Activated CD8-positive, alpha-beta T cell treated with anti-CD3 and anti-CD28 coated beads, Interleukin-2, amount 10 ng/mL, durations not matched to agents 7 days and 5 days (primary cell): ENCODE measurements around the gene SERGEF. TPM values are rescaled to one million over a fixed set of nuclear protein-coding genes. Genes with fewer than 3 reads are reported as not detected.

Source experiments
- ATAC-seq: fragments of 150-1000 bp; cut with Tn5 transposase; one replicate; pipeline ENCODE4 v1.10.0; 2021; ENCODE audit warnings: moderate library complexity
- CTCF ChIA-PET: fragments of 350-600 bp; sonication (Branson Sonifier 250); formaldehyde crosslinking; loops from one replicate; lab custom pipeline; 2021; ENCODE audit warnings: antibody characterized with exemption; lab: Charles Lee
- POLR2A ChIA-PET: fragments of 350-600 bp; sonication (Branson Sonifier 250); formaldehyde crosslinking; loops from one replicate; lab custom pipeline; 2021; ENCODE audit warnings: antibody characterized with exemption; lab: Charles Lee
- DNase-seq: peaks from one replicate; pipeline ENCODE4 v3.0.0-alpha.2; 2020
- H3K27ac Mint-ChIP-seq: one replicate; pipeline ENCODE4 v1.8.0; 2021; ENCODE audit warnings: mild to moderate bottlenecking, mixed read lengths
- H3K27me3 Mint-ChIP-seq: one replicate; pipeline ENCODE4 v1.8.0; 2021; ENCODE audit warnings: low read depth, mixed read lengths
- H3K36me3 Mint-ChIP-seq: one replicate; pipeline ENCODE4 v1.8.0; 2021; ENCODE audit warnings: low read depth, mixed read lengths
- H3K4me1 Mint-ChIP-seq: one replicate; pipeline ENCODE4 v1.8.0; 2021; ENCODE audit warnings: low read depth, mixed read lengths
- H3K4me3 Mint-ChIP-seq: one replicate; pipeline ENCODE4 v1.8.0; 2021; ENCODE audit warnings: mild to moderate bottlenecking, mixed read lengths
- H3K9me3 Mint-ChIP-seq: one replicate; pipeline ENCODE4 v1.8.0; 2022; ENCODE audit warnings: mixed read lengths; ENCODE audit not compliant: insufficient read depth
- total RNA-seq, 2 experiments: library from RNA; stranded (reverse); gene quantifications; one replicate each; pipeline ENCODE4 v1.2.3, GENCODE V29; 2021

SERGEF gene
- total RNA-seq, 2 experiments from 2014 or later = 31.9 to 35.4 TPM

DNA sequence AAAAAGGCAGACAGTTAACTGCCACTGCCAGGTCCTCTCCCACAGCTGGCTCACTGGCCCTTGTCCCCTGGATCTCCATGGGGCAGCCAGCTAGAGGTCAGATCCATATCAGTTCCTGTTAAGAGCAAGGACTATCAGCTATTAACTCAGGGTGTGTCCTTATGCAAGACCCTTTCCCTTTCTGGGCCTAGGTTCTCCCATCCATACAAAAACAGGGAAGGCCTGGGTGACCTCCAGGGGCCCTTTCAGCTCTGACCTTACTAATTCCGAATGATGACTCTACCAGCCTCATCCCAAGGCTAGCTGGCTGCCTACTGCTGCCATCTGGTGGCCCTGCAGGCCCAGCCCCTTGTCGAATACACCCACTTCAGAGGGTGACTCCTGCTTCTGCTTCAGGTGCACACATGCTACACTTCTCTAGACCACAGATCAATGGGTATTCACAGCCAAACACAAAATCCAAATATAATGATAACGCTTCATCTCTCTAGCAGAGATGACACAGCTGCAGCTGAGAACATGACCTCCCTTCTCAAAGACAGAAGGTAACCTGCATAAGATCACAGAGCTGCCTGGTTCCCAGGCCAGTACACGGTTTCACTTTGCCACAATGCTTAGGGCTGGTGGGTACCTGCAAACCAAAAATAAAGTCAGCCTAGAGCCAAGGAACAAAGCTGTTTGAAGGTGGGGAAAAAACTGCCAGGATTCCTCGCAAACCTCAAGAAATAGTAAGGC is 34.1 kb downstream of the SERGEF start:
- H3K4me1 Mint-ChIP-seq = no peaks in the 10 kb centered on the region
- CTCF ChIA-PET = interaction anchor here (0.7 to 9.6 kb wide), 20 partner anchors 9 to 595 kb away, joined by 3 to 141 read pairs (median 6); partner anchors contain the start of gene KCNC1
- ATAC-seq (peak; percentile 42), DNase-seq (peak; percentile 34)
- no peak overlapping the region for H3K4me3 Mint-ChIP-seq
- no peak overlapping the region for H3K27ac Mint-ChIP-seq
- peaks cover 3% of the 10 kb centered on the region for H3K9me3 Mint-ChIP-seq
- POLR2A ChIA-PET = interaction anchor here (1.0 kb wide), 1 partner anchor 248 kb away, joined by 4 read pairs; no protein-coding TSS in a partner anchor
- H3K27me3 Mint-ChIP-seq = no peaks in the 10 kb centered on the region
- peaks cover 13% of the 10 kb centered on the region for H3K36me3 Mint-ChIP-seq

DNA sequence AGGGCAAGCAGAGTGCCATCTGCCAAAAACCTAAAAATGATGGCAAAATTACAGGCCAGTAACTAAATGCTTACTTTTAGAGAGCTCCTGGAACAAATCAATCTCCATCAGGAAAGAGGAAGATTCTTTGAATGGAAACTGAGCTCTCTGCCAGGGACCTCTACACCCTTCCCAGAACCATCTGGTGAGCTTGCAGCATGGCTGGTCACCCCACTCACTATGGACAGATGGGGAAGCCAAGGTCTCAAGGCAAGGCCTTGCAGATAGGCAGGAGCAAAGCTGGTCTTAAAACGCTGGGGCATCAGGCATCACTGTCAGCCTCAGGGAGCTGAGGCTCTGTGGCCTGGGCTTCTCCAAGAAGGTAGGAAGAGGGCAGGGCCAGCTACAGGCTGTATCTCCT is 36.2 kb downstream of the SERGEF start:
- CTCF ChIA-PET = interaction anchor here (2.9 to 9.6 kb wide), 3 partner anchors 7 to 246 kb away, joined by 13 to 141 read pairs (median 41); no protein-coding TSS in a partner anchor
- peaks cover 10% of the 10 kb centered on the region for H3K36me3 Mint-ChIP-seq
- ATAC-seq = no peak
- POLR2A ChIA-PET = no interaction called here
- H3K4me1 Mint-ChIP-seq = no peaks in the 10 kb centered on the region
- no peak overlapping the region for H3K4me3 Mint-ChIP-seq
- H3K9me3 Mint-ChIP-seq = no peaks in the 10 kb centered on the region
- H3K27ac Mint-ChIP-seq = no peak overlapping the region
- H3K27me3 Mint-ChIP-seq = no peaks in the 10 kb centered on the region
- DNase-seq = no peak

DNA sequence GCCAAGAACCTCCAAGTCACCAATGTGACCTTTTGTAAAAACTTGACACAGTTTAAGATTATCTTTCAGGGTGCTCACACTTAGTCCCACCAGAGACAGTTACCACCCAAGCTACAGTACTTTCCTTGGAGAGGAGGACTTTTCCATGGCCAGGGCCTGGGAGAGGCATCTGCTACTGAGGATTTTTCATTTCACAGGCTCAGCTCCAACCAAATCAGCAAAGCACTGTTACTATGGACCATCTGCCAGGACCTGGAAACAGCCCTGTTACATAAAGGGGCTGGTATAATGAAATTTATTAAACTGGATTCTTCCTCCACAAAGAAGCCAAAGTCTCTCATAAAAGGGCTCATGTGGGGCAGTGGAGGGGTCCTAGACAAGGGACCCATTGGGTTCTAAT is 38.6 kb downstream of the SERGEF start:
- H3K9me3 Mint-ChIP-seq = no peaks in the 10 kb centered on the region
- H3K27me3 Mint-ChIP-seq = no peaks in the 10 kb centered on the region
- no peak overlapping the region for H3K27ac Mint-ChIP-seq
- no peaks in the 10 kb centered on the region for H3K4me1 Mint-ChIP-seq
- H3K4me3 Mint-ChIP-seq = no peak overlapping the region
- ATAC-seq (no peak), DNase-seq (no peak)
- peaks cover 13% of the 10 kb centered on the region for H3K36me3 Mint-ChIP-seq
- POLR2A ChIA-PET = no interaction called here
- CTCF ChIA-PET = interaction anchor here (9.6 kb wide), 1 partner anchor 243 kb away, joined by 141 read pairs; no protein-coding TSS in a partner anchor

DNA sequence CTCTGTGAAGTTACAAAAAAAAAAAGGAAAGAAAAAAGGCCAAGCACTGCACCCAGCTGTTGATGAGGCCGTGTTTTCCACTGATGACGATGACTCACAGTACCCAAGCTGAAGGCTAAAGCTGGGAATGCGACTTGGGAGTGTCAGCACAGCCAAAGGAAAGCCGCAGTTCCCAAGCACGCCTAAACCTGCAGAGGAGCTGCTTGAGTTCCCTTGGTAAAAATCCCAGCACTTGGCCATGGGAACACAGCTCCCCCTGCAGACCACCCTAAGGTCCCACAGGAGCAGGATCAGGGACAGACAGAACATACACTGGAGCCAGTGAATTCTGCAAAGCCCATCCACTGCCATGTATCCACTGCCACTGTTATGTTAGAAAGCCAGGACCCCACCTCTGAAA is 39.9 kb downstream of the SERGEF start:
- Mint-ChIP-seq H3K4me3 (no peak overlapping the region), H3K4me1 (no peaks in the 10 kb centered on the region), H3K36me3 (peaks cover 13% of the 10 kb centered on the region), H3K9me3 (no peaks in the 10 kb centered on the region), H3K27me3 (no peaks in the 10 kb centered on the region), H3K27ac (no peak overlapping the region)
- POLR2A ChIA-PET = no interaction called here
- CTCF ChIA-PET = interaction anchor here (1.2 to 1.7 kb wide), 3 partner anchors 242 to 374 kb away, joined by 3 to 10 read pairs (median 7); no protein-coding TSS in a partner anchor
- ATAC-seq = no peak
- DNase-seq = no peak

DNA sequence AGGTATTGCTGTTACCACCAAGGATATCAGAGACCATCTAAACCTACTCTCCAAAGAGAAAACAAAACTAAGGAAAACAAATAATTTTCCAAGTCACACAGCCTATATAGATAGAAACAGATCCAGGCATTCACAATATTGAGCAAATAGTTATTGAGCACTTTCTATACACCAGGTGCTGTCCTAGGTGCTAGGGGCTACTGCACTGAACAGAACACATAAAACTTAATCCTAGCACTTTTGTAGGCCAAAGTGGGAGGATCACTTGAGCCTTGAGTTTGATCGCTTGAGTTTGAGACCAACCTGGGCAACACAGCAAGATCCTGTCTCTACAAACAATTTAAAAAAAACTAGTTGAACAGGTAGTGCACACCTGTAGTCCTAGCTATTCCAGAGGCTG is 44.6 kb downstream of the SERGEF start:
- no peaks in the 10 kb centered on the region for H3K27me3 Mint-ChIP-seq
- ChIA-PET POLR2A (no interaction called here), CTCF (interaction anchor here (1.3 to 3.0 kb wide), 3 partner anchors 10 to 370 kb away, joined by 5 to 13 read pairs (median 5); no protein-coding TSS in a partner anchor)
- H3K4me1 Mint-ChIP-seq = no peaks in the 10 kb centered on the region
- no peak overlapping the region for H3K4me3 Mint-ChIP-seq
- no peak overlapping the region for H3K27ac Mint-ChIP-seq
- peaks cover 13% of the 10 kb centered on the region for H3K36me3 Mint-ChIP-seq
- ATAC-seq = no peak
- no peak for DNase-seq
- H3K9me3 Mint-ChIP-seq = no peaks in the 10 kb centered on the region

DNA sequence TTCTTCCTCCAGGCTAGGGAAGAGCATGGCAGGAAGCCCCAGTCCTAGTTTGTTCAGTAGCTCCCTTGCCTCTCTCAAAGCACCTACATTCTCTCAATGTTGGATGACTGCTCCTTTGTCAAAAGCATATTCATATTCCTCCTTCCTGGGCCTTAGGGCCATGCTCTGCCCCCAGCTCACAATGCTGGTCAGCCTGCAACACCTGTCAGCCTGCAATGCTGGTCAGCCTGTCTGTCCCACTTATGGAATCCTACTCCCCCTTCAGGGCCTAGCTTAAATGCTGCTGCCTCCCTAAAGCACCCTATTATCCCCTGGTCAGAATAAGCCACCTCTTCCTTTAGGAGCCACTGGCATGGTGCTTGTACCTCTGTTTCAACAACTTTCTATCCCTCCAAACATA is 45.2 kb downstream of the SERGEF start:
- H3K4me1 Mint-ChIP-seq = no peaks in the 10 kb centered on the region
- DNase-seq = no peak
- CTCF ChIA-PET = interaction anchor here (1.6 kb wide), 2 partner anchors 11 to 237 kb away, joined by 5 to 6 read pairs; no protein-coding TSS in a partner anchor
- H3K9me3 Mint-ChIP-seq = no peaks in the 10 kb centered on the region
- no peak for ATAC-seq
- no peak overlapping the region for H3K4me3 Mint-ChIP-seq
- H3K36me3 Mint-ChIP-seq = peaks cover 12% of the 10 kb centered on the region
- H3K27me3 Mint-ChIP-seq = no peaks in the 10 kb centered on the region
- no peak overlapping the region for H3K27ac Mint-ChIP-seq
- POLR2A ChIA-PET = no interaction called here

DNA sequence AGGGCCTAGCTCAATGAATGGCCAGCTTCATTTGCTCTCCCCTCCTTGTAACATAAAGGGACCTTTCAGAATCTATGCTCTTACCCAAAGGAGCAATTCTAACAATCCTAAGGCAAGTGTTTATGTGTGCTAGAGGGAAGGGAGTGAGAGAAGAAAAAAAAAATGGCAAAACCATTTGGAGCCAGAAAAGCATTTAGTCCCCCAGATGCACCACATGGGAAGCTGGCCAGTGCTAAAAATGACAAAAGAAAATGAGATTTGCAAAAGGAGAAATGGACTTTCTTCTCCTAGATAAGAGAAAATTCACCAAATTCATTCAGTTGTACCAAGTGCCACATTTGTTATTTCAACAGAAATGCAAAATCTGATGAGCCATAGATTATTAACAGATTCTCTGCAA is 52.8 kb downstream of the SERGEF start:
- H3K27me3 Mint-ChIP-seq = no peaks in the 10 kb centered on the region
- no peaks in the 10 kb centered on the region for H3K9me3 Mint-ChIP-seq
- POLR2A ChIA-PET = interaction anchor here (0.7 kb wide), 1 partner anchor 541 kb away, joined by 3 read pairs; no protein-coding TSS in a partner anchor
- H3K4me1 Mint-ChIP-seq = no peaks in the 10 kb centered on the region
- no peak for ATAC-seq
- no peak overlapping the region for H3K4me3 Mint-ChIP-seq
- CTCF ChIA-PET = interaction anchor here (1.0 to 1.3 kb wide), 2 partner anchors 229 to 362 kb away, joined by 3 to 4 read pairs; no protein-coding TSS in a partner anchor
- no peak for DNase-seq
- H3K27ac Mint-ChIP-seq = no peak overlapping the region
- peaks cover 28% of the 10 kb centered on the region for H3K36me3 Mint-ChIP-seq

DNA sequence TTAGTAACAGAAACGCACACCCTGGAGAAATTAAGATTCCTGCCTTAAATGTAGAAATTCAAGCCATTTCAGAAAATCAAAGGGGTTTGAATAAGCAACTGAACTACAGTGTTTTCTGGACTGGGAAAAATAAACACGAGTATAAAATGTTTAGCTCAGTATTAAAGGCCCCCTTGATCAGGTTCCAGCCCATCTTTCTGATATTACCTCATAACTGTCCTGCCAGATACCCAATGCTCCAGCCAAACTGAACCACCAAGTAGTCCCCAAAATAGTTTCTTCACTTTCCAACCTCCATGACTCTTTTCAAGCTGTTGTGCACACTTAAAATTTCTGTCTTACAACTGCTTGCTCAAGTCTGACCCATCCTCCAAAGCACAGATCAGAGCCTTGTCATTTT is 54.4 kb downstream of the SERGEF start:
- Mint-ChIP-seq H3K36me3 (peaks cover 36% of the 10 kb centered on the region), H3K4me1 (no peaks in the 10 kb centered on the region), H3K27ac (no peak overlapping the region), H3K9me3 (no peaks in the 10 kb centered on the region), H3K27me3 (no peaks in the 10 kb centered on the region), H3K4me3 (no peak overlapping the region)
- ChIA-PET CTCF (interaction anchor here (1.5 to 1.6 kb wide), 2 partner anchors 20 to 227 kb away, joined by 4 to 6 read pairs; no protein-coding TSS in a partner anchor), POLR2A (no interaction called here)
- DNase-seq (no peak), ATAC-seq (no peak)

DNA sequence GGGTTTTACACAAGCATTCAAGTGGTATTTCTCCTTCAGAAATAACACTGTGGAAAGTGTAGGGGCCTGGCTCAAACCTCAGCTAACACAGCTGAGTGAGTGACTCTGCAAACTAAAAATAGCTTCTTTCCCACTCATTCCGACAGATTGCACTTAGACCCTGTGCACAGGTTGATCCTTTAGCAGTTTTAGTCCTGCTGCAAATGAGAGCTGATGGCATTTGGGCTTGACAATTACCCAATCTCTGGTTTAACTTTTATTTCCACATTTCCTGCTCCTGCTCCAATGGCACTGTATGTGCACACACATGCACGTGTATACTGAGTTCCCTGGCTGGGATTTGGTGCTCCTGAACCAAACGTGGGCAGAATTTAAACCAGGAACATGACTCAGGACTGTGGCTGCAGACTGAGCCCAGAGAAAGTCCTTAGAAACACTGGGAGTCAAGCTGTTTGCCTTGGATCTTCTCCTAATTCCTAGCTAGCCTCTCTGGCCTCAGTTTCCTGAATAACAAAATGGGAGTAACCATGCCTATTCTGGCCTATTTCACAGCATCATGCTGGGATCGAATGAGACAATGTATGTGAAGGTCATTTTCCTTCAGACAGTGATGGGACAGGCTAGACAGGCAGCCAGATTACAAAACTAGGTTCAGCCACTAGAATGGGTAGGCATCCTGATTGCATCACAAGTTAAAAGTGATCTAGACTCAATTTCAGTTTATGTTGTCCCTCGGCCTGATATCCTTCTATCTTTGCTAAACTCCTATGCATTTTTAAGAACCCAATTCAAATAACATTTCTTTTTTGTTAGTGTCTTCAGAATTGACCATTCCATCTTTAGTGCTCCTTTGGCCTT is 58.2 kb downstream of the SERGEF start:
- POLR2A ChIA-PET = no interaction called here
- H3K27ac Mint-ChIP-seq = no peak overlapping the region
- DNase-seq (no peak), ATAC-seq (no peak)
- no peaks in the 10 kb centered on the region for H3K9me3 Mint-ChIP-seq
- H3K36me3 Mint-ChIP-seq = peaks cover 36% of the 10 kb centered on the region
- no peaks in the 10 kb centered on the region for H3K27me3 Mint-ChIP-seq
- H3K4me3 Mint-ChIP-seq = no peak overlapping the region
- CTCF ChIA-PET = no interaction called here
- H3K4me1 Mint-ChIP-seq = no peaks in the 10 kb centered on the region

DNA sequence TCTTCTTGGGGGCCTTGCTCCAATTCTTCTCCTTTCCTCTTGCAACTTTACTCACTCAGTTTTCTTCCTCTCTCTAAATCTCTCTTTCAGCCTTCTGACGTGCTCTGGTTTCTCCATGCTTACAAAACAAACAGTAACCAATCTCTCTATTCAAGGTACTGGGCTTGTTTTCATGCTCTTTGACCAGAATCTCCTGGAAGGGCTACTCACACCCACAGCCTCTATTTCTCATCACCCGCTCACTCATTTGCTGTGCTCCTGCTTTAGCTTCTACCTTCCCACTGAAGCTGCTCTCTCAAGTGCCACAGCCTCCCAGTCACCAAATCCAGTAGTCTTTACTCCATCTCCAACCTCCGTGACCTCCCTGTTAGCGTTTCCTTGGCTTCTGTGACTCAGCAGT is 60.4 kb downstream of the SERGEF start:
- H3K36me3 Mint-ChIP-seq = peaks cover 23% of the 10 kb centered on the region
- no peak overlapping the region for H3K27ac Mint-ChIP-seq
- no peak overlapping the region for H3K4me3 Mint-ChIP-seq
- H3K27me3 Mint-ChIP-seq = no peaks in the 10 kb centered on the region
- no peaks in the 10 kb centered on the region for H3K9me3 Mint-ChIP-seq
- no peak for DNase-seq
- no peaks in the 10 kb centered on the region for H3K4me1 Mint-ChIP-seq
- POLR2A ChIA-PET = no interaction called here
- CTCF ChIA-PET = no interaction called here
- ATAC-seq = no peak

DNA sequence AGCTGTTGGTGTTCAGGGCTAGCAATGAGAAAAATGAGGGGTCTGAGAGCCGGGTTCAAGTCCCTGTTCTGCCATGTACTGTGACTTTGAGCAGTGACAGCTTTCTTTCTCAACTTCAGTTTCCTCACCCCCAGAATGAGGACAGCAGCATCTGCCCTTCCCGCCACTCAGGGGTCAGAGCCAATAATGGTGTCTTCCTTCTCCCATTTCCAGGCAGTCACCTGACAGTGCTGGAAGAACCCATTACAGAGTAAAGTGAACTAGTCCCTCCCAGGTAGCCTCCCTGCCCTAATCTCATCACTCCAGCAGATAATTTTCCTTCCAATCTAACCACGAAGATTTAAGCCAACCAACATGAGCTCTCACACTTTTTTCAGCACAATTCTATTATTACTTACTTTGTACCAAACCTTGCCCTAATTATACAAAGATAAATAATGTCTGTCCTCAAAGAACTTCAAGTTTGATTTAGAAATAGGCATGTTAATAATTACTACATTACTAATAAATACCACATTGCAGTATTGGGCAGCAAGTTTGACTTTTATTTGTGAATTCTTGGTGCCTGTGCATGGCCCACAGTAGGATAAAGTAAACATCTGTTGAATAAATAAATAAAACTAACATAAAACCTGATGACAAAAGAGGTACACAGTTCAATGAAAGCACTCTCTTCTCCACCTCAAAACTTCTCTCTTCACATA is 61.0 kb downstream of the SERGEF start:
- H3K4me1 Mint-ChIP-seq = no peaks in the 10 kb centered on the region
- H3K27me3 Mint-ChIP-seq = no peaks in the 10 kb centered on the region
- H3K36me3 Mint-ChIP-seq = peaks cover 22% of the 10 kb centered on the region
- POLR2A ChIA-PET = no interaction called here
- CTCF ChIA-PET = no interaction called here
- DNase-seq (no peak), ATAC-seq (no peak)
- no peak overlapping the region for H3K4me3 Mint-ChIP-seq
- no peak overlapping the region for H3K27ac Mint-ChIP-seq
- no peaks in the 10 kb centered on the region for H3K9me3 Mint-ChIP-seq
